IMR-90 (cell line): Measurements from ENCODE around the gene GCNT4. TPM values are rescaled to one million over a fixed set of nuclear protein-coding genes. Genes with fewer than 3 reads are reported as not detected.

Experiments
- ATAC-seq: fragments of 200-7000 bp; cut with Tn5 transposase; 2 replicates; pipeline ENCODE4 v1.9.1; 2020; ENCODE audit warnings: low read depth, mild to moderate bottlenecking, moderate library complexity
- BruUV-seq: library from RNA; stranded (reverse); fragments of 400-500 nt; replicated peaks from 2 replicates; lab custom pipeline; 2021; lab: Mats Ljungman, UMichigan
- CTCF ChIA-PET: fragments of 300-600 bp; formaldehyde crosslinking; extraction: SDS; loops from one replicate; lab custom pipeline; 2021; ENCODE audit warnings: antibody characterized with exemption; lab: Yijun Ruan, JAX
- POLR2A ChIA-PET: fragments of 300-600 bp; sonication (Branson Sonifier 250); formaldehyde crosslinking; loops from one replicate; lab custom pipeline; 2022; ENCODE audit warnings: antibody characterized with exemption; ENCODE audit not compliant: unreplicated experiment; lab: Charles Lee
- DNase-seq: peaks from one replicate; pipeline ENCODE4 v3.0.0; 2013
- H2AFZ ChIP-seq: replicated peaks from 2 replicates; pipeline ENCODE3; 2013; ENCODE audit warnings: low read length, mild to moderate bottlenecking; ENCODE audit not compliant: poor library complexity
- H2AK5ac ChIP-seq: 2 replicates; pipeline ENCODE4 v1.6.1; 2013; ENCODE audit warnings: low read depth, low read length, inconsistent platforms
- H2AK9ac ChIP-seq: replicated peaks from 2 replicates; pipeline ENCODE3; 2013; ENCODE audit warnings: mild to moderate bottlenecking, low read depth, low read length, moderate library complexity; ENCODE audit not compliant: poor library complexity
- H2BK120ac ChIP-seq: 2 replicates; pipeline ENCODE4 v1.6.1; 2013; ENCODE audit warnings: low read depth, low read length, inconsistent platforms
- H2BK15ac ChIP-seq: 3 replicates; pipeline ENCODE4 v1.6.1; 2013; ENCODE audit warnings: low read depth, low read length, inconsistent platforms
- H2BK20ac ChIP-seq: 2 replicates; pipeline ENCODE4 v1.6.1; 2013; ENCODE audit warnings: low read depth, mild to moderate bottlenecking, inconsistent platforms, low read length, moderate library complexity
- H2BK5ac ChIP-seq: 2 replicates; pipeline ENCODE4 v1.6.1; 2013; ENCODE audit warnings: mild to moderate bottlenecking, low read depth, low read length, inconsistent platforms; ENCODE audit not compliant: poor library complexity, severe bottlenecking
- H3K14ac ChIP-seq: replicated peaks from 2 replicates; pipeline ENCODE4 v1.6.1; 2013; ENCODE audit warnings: low read depth, low read length, inconsistent platforms
- H3K18ac ChIP-seq: 2 replicates; pipeline ENCODE4 v1.6.1; 2013; ENCODE audit warnings: low read depth, low read length, control low read depth
- H3K23ac ChIP-seq: 2 replicates; pipeline ENCODE4 v1.6.1; 2013; ENCODE audit warnings: low read depth, low read length, inconsistent platforms
- H3K27ac ChIP-seq: 2 replicates; pipeline ENCODE4 v1.5.1; 2013; ENCODE audit warnings: mild to moderate bottlenecking, control low read depth, low read length; ENCODE audit not compliant: insufficient read depth
- H3K27me3 ChIP-seq: 2 replicates; pipeline ENCODE4 v1.6.1; 2013; ENCODE audit warnings: low read length; ENCODE audit not compliant: control insufficient read depth, insufficient read depth
- H3K36me3 ChIP-seq: 2 replicates; pipeline ENCODE4 v1.6.1; 2013; ENCODE audit warnings: low read length, mixed read lengths; ENCODE audit not compliant: control insufficient read depth, insufficient read depth
- H3K4ac ChIP-seq: 2 replicates; pipeline ENCODE4 v1.6.1; 2013; ENCODE audit warnings: low read depth, low read length, inconsistent platforms
- H3K4me1 ChIP-seq: 2 replicates; pipeline ENCODE4 v1.6.1; 2013; ENCODE audit warnings: low read length, mixed read lengths; ENCODE audit not compliant: control insufficient read depth, insufficient read depth
- H3K4me2 ChIP-seq: 2 replicates; pipeline ENCODE4 v1.6.1; 2013; ENCODE audit warnings: low read depth, mild to moderate bottlenecking, control low read depth, low read length, moderate library complexity
- H3K4me3 ChIP-seq: 2 replicates; pipeline ENCODE4 v1.5.1; 2013; ENCODE audit warnings: low read depth, mild to moderate bottlenecking, control low read depth, low read length, moderate library complexity; ENCODE audit not compliant: insufficient read depth
- H3K56ac ChIP-seq: 2 replicates; pipeline ENCODE4 v1.6.1; 2013; ENCODE audit warnings: low read length, inconsistent platforms; ENCODE audit not compliant: insufficient read depth; ENCODE audit errors: extremely low read depth
- H3K79me1 ChIP-seq, 2 experiments: 2 replicates each; pipeline ENCODE4 v1.6.1; 2013; ENCODE audit warnings: low read length in 2 of 2, inconsistent platforms in 1 of 2, low read depth in 1 of 2
- H3K9ac ChIP-seq: 2 replicates; pipeline ENCODE4 v1.6.1; 2013; ENCODE audit warnings: low read depth, low read length, control low read depth
- H3K9me1 ChIP-seq: 2 replicates; pipeline ENCODE4 v1.6.1; 2013; ENCODE audit warnings: low read length, inconsistent platforms; ENCODE audit not compliant: insufficient read depth
- H3K9me3 ChIP-seq: 2 replicates; pipeline ENCODE4 v1.6.1; 2013; ENCODE audit warnings: low read length; ENCODE audit not compliant: control insufficient read depth, insufficient read depth
- H4K20me1 ChIP-seq: 2 replicates; pipeline ENCODE4 v1.6.1; 2013; ENCODE audit warnings: low read length, inconsistent platforms; ENCODE audit not compliant: insufficient read depth
- H4K5ac ChIP-seq: 2 replicates; pipeline ENCODE4 v1.6.1; 2013; ENCODE audit warnings: mild to moderate bottlenecking, low read depth, low read length, control low read depth
- H4K8ac ChIP-seq, 2 experiments: 2 replicates each; pipeline ENCODE4 v1.6.1; 2013; ENCODE audit warnings: low read depth in 2 of 2, low read length in 2 of 2, control low read depth in 1 of 2, inconsistent platforms in 1 of 2
- H4K91ac ChIP-seq: 2 replicates; pipeline ENCODE4 v1.6.1; 2013; ENCODE audit warnings: low read depth, low read length, inconsistent platforms; ENCODE audit not compliant: insufficient read depth
- BHLHE40 ChIP-seq: fragments of 150-350 bp; IDR thresholded peaks from 2 replicates; pipeline ENCODE4 v1.6.1; 2016; ENCODE audit warnings: mild to moderate bottlenecking, low read depth, low read length
- CEBPB ChIP-seq: IDR thresholded peaks from 2 replicates; pipeline ENCODE4 v1.6.1; 2012; ENCODE audit warnings: low read depth, low read length, improper control_type of control experiment
- CHD1 ChIP-seq: IDR thresholded peaks from 2 replicates; pipeline ENCODE4 v1.6.1; 2012; ENCODE audit warnings: low read depth, low read length, improper control_type of control experiment
- CTCF ChIP-seq: conservative IDR thresholded peaks from 2 replicates; pipeline ENCODE4 v1.5.1; 2012; ENCODE audit warnings: mild to moderate bottlenecking, low read depth, low read length, improper control_type of control experiment
- POLR2A ChIP-seq: IDR thresholded peaks from 2 replicates; pipeline ENCODE4 v1.6.1; 2012; ENCODE audit warnings: mild to moderate bottlenecking, low read depth, low read length
- SMC3 ChIP-seq: fragments of 150-350 bp; IDR thresholded peaks from 2 replicates; pipeline ENCODE4 v1.6.1; 2016; ENCODE audit warnings: low read depth, mild to moderate bottlenecking, antibody characterized with exemption, low read length, moderate library complexity
- WGBS, 2 experiments: methylation state at CpG; one replicate each; pipeline versions ENCODE4 v1.1.5 to v1.1.7; 2013; ENCODE audit warnings: missing lambda C conversion rate in 2 of 2; ENCODE audit not compliant: insufficient read length in 1 of 2; ENCODE audit errors: extremely low coverage in 2 of 2; 5-methylcytosine and 5-hydroxymethylcytosine counted together
- dilution Hi-C: fragments of 300-500 bp; cut with HindIII; formaldehyde crosslinking; loops from one replicate; pipeline ENCODE4 v1.14.3; 2018; ENCODE audit warnings: low sequenced_read_pairs; ENCODE audit not compliant: unreplicated experiment
- in situ Hi-C: fragments of 300-500 bp; cut with MboI; formaldehyde crosslinking; loops from 3 replicates; pipeline ENCODE4 v1.14.3; 2019; ENCODE audit warnings: low sequenced_read_pairs, inconsistent platforms, mixed read lengths
- intact Hi-C: fragments of 100-400 bp; cut with micrococcal nuclease; formaldehyde crosslinking; loops from 2 replicates; pipeline ENCODE4 v1.10.0; 2022
- polyA plus RNA-seq, 3 experiments: library from polyadenylated mRNA; depleted of rRNA; stranded (reverse); fragments of >200 nt; gene quantifications; 2 replicates each; pipeline ENCODE4 v1.2.3, GENCODE V29; 2012; ENCODE audit warnings: low replicate concordance in 1 of 3
- total RNA-seq: library from RNA; depleted of rRNA; stranded (reverse); fragments of >200 nt; gene quantifications from 2 replicates; pipeline ENCODE4 v1.2.3, GENCODE V29; 2012

Gene GCNT4
- total and polyA plus RNA-seq, 2 of the 4 experiments (the other 2 are of a cell fraction), result 0.46 to 1.8 TPM

DNA sequence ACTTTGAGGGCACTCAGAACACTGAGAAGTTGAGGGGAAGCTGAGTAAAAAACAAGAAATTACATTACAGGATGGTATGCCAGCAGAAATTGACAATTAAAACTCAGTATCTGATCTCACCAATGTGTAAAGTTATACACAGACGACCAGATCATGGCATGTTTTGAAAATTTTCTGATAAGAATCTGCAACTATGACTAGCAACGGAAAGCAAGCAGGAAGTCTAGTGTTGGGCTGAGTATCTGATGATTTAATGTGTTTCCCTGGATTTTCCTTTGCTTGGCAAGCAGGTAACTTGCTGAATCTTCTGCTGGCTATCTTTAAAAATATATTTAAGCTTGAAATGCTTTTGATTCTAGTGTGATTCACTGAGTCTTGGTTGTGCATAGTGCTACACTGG is 5.2 kb upstream of the GCNT4 start:
- WGBS, 2 experiments, result no CpG with 5 or more reads among the region's 2 CpGs
- no peak for TF ChIP-seq CHD1
- TF ChIP-seq SMC3, result no peak
- TF ChIP-seq CTCF, result no peak
- no peak for TF ChIP-seq BHLHE40
- no peak for TF ChIP-seq POLR2A
- no peak for TF ChIP-seq CEBPB
- ChIA-PET POLR2A (no interaction called here), CTCF (no interaction called here)
- no peak overlapping the region for H4K5ac ChIP-seq
- H2BK120ac ChIP-seq, result no peak overlapping the region
- H2AK5ac ChIP-seq, result no peak overlapping the region
- H3K4me2 ChIP-seq, result no peak overlapping the region
- peaks cover 0 to 9% of the 10 kb centered on the region in 2 experiments; a peak in 2 of 4 replicates for H3K79me1 ChIP-seq
- no peak overlapping the region for H3K18ac ChIP-seq
- H3K14ac ChIP-seq, result no peak overlapping the region
- no TSS peak for BruUV-seq
- H2BK15ac ChIP-seq, result no peak overlapping the region
- in situ Hi-C loops, result no loop called here
- no peak for ATAC-seq
- dilution Hi-C loops, result no loop called here
- peaks cover 13% of the 10 kb centered on the region for H3K9me1 ChIP-seq
- no peaks in the 10 kb centered on the region for H3K27me3 ChIP-seq
- no peak for DNase-seq
- no peak overlapping the region for H3K4ac ChIP-seq
- no peak overlapping the region for H3K9ac ChIP-seq
- H3K36me3 ChIP-seq, result no peaks in the 10 kb centered on the region
- no peak overlapping the region for H3K4me3 ChIP-seq
- peaks cover 10% of the 10 kb centered on the region for H3K4me1 ChIP-seq
- no peak overlapping the region for H2AK9ac ChIP-seq
- H3K23ac ChIP-seq, result no peak overlapping the region
- H2BK20ac ChIP-seq, result no peak overlapping the region
- no peak overlapping the region for H4K91ac ChIP-seq
- H3K9me3 ChIP-seq, result no peaks in the 10 kb centered on the region
- H4K8ac ChIP-seq, result no peak overlapping the region
- no peak overlapping the region for H3K27ac ChIP-seq
- intact Hi-C loops, result loop anchor here (2.0 to 10.0 kb wide), 4 partner anchors 179 to 1757 kb away; partner anchors contain the start of genes ANKRD31 and F2RL1
- H3K56ac ChIP-seq, result no peak overlapping the region
- H2AFZ ChIP-seq, result no peak overlapping the region
- H4K20me1 ChIP-seq, result no peaks in the 10 kb centered on the region
- H2BK5ac ChIP-seq, result no peak overlapping the region
